GM23248 (cell line): ENCODE results near the gene SMYD3. TPM values are rescaled to one million over a fixed set of nuclear protein-coding genes. Genes with fewer than 3 reads are reported as not detected.

Source experiments
- DNase-seq: peaks from one replicate; pipeline ENCODE4 v3.0.0-alpha.2; 2015
- H2AFZ ChIP-seq: fragments of 200-600 bp; sonication (generic); 2 replicates; pipeline ENCODE4 v1.6.1; 2016; ENCODE audit warnings: antibody characterized with exemption
- H3F3A ChIP-seq: fragments of 200-600 bp; sonication (generic); 2 replicates; pipeline ENCODE4 v1.6.1; 2016; ENCODE audit warnings: mild to moderate bottlenecking, antibody characterized with exemption, mixed run types; ENCODE audit not compliant: insufficient read depth
- H3K27ac ChIP-seq: fragments of 200-600 bp; sonication (generic); 2 replicates; pipeline ENCODE4 v1.5.1; 2016; ENCODE audit warnings: mild to moderate bottlenecking
- H3K27me3 ChIP-seq: fragments of 200-600 bp; sonication (generic); replicated peaks from 2 replicates; pipeline ENCODE4 v1.6.1; 2016; ENCODE audit warnings: mild to moderate bottlenecking; ENCODE audit not compliant: insufficient read depth
- H3K36me3 ChIP-seq: fragments of 200-600 bp; sonication (generic); 2 replicates; pipeline ENCODE4 v1.6.1; 2016; ENCODE audit warnings: low read depth, mild to moderate bottlenecking
- H3K4me1 ChIP-seq: fragments of 200-600 bp; sonication (generic); 2 replicates; pipeline ENCODE4 v1.6.1; 2016; ENCODE audit warnings: mild to moderate bottlenecking; ENCODE audit not compliant: insufficient read depth
- H3K4me2 ChIP-seq: fragments of 200-600 bp; sonication (generic); one replicate; pipeline ENCODE4 v1.6.1; 2016; ENCODE audit warnings: mild to moderate bottlenecking; ENCODE audit not compliant: unreplicated experiment
- H3K4me3 ChIP-seq: fragments of 200-600 bp; sonication (generic); 2 replicates; pipeline ENCODE4 v1.5.1; 2016; ENCODE audit warnings: mild to moderate bottlenecking
- H3K79me2 ChIP-seq: fragments of 200-600 bp; sonication (generic); 2 replicates; pipeline ENCODE4 v1.6.1; 2016; ENCODE audit warnings: mild to moderate bottlenecking; ENCODE audit not compliant: insufficient read depth
- H3K9ac ChIP-seq: fragments of 200-600 bp; sonication (generic); 2 replicates; pipeline ENCODE4 v1.6.1; 2016; ENCODE audit warnings: mild to moderate bottlenecking
- H3K9me2 ChIP-seq: fragments of 200-600 bp; sonication (generic); 2 replicates; pipeline ENCODE4 v1.6.1; 2016; ENCODE audit warnings: mixed run types, mild to moderate bottlenecking, moderate library complexity; ENCODE audit not compliant: insufficient read depth
- H3K9me3 ChIP-seq: fragments of 200-600 bp; sonication (generic); one replicate; pipeline ENCODE4 v1.6.1; 2017; ENCODE audit warnings: low read depth
- H4K20me1 ChIP-seq: fragments of 200-600 bp; sonication (generic); 2 replicates; pipeline ENCODE4 v1.6.0; 2016; ENCODE audit not compliant: insufficient read depth
- EZH2 ChIP-seq: fragments of 200-600 bp; sonication (generic); IDR thresholded peaks from 2 replicates; pipeline ENCODE4 v1.6.1; 2018; ENCODE audit warnings: antibody characterized with exemption, mild to moderate bottlenecking; ENCODE audit not compliant: insufficient read depth, poor library complexity, severe bottlenecking
- EZH2phosphoT487 ChIP-seq: fragments of 200-600 bp; sonication (generic); IDR thresholded peaks from 2 replicates; pipeline ENCODE4 v1.6.1; 2018; ENCODE audit warnings: antibody characterized with exemption, moderate library complexity, mild to moderate bottlenecking, low read depth; ENCODE audit not compliant: insufficient read depth
- WGBS, 2 experiments: methylation state at CpG; one replicate each; pipeline ENCODE4 v1.1.6; 2015 to 2017; ENCODE audit warnings: low lambda C conversion rate in 2 of 2, low coverage in 1 of 2; ENCODE audit errors: missing lambda C conversion rate in 2 of 2; 5-methylcytosine and 5-hydroxymethylcytosine counted together
- in situ Hi-C: fragments of 300-500 bp; cut with MboI; formaldehyde crosslinking; loops from 2 replicates; pipeline ENCODE4 v1.15.0; 2020
- polyA plus RNA-seq: library from polyadenylated mRNA; unstranded; fragments of >200 nt; fragmentation: Nextera tagmentation; extraction: Ambion mirVana; gene quantifications from 2 replicates; pipeline ENCODE4 v1.2.1, GENCODE V29; 2016
- total RNA-seq: library from RNA; depleted of rRNA; stranded (reverse); fragments of >200 nt; shearing (Covaris generic); gene quantifications from 2 replicates; pipeline ENCODE4 v1.2.3, GENCODE V29; 2014

The SMYD3 gene
- total and polyA plus RNA-seq, 2 experiments from 2014 or later, result 32.1 to 44.8 TPM

DNA sequence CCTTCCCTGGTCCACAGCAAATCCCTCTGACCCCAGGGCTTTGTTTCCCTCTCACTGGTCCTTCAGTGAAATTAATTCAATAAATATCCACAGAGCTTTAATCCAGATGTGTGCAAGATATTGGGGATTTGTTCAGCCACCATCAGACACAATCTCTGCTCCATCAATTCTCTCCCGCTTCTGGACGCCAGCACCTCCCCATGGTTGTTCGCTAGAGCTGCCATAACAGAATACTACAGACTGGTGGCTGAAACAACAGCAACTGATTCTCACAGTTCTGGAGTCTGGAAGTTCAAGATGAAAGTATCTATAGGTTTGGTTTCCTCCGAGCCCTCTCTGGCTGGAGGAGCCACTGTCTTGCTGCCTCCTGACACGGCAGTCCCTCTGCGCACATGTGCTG is 303.9 kb downstream of the SMYD3 start:
- WGBS, 2 experiments, result 98 to 99% methylated on average over 6 of the region's 6 CpGs
- TF ChIP-seq EZH2phosphoT487, result no peak
- TF ChIP-seq EZH2, result no peak
- Histone ChIP-seq H3K36me3 (no peaks in the 10 kb centered on the region), H3K27me3 (no peaks in the 10 kb centered on the region), H3K4me3 (no peak overlapping the region), H3K9ac (no peak overlapping the region), H3K4me1 (no peaks in the 10 kb centered on the region), H3K9me2 (no peaks in the 10 kb centered on the region), H3K79me2 (no peaks in the 10 kb centered on the region), H3F3A (no peaks in the 10 kb centered on the region), H3K9me3 (no peaks in the 10 kb centered on the region), H3K4me2 (no peak overlapping the region), H2AFZ (no peak overlapping the region), H4K20me1 (no peaks in the 10 kb centered on the region), H3K27ac (no peak overlapping the region)
- in situ Hi-C loops, result no loop called here
- no peak for DNase-seq

DNA sequence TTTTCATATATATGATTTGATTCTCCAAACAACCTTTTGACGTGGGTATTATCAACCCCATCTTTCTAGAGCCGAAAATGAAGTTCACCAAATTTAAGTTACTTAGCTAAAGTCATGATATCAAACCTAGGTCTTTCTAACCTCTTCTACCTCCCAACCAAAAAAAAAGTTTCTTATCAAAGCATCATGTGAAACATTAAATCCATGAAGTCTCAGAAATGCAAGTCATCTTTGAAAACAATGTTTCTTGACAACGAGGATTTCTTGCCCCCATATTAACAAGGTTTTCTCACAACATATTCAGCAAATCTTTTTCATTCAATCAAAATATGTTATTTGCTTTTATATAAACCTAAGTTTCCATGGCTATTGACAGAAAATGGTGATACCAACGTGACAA is 306.3 kb downstream of the SMYD3 start:
- no peaks in the 10 kb centered on the region for H3F3A ChIP-seq
- 85 to 89% methylated on average over 4 of the region's 4 CpGs for WGBS, 2 experiments
- no peak overlapping the region for H3K9ac ChIP-seq
- H3K27ac ChIP-seq, result no peak overlapping the region
- no peaks in the 10 kb centered on the region for H3K36me3 ChIP-seq
- H2AFZ ChIP-seq, result no peak overlapping the region
- H3K4me1 ChIP-seq, result no peaks in the 10 kb centered on the region
- no peaks in the 10 kb centered on the region for H3K79me2 ChIP-seq
- no peaks in the 10 kb centered on the region for H3K9me3 ChIP-seq
- H3K9me2 ChIP-seq, result no peaks in the 10 kb centered on the region
- DNase-seq, result no peak
- in situ Hi-C loops, result no loop called here
- H3K4me2 ChIP-seq, result no peak overlapping the region
- H3K4me3 ChIP-seq, result no peak overlapping the region
- H3K27me3 ChIP-seq, result no peaks in the 10 kb centered on the region
- H4K20me1 ChIP-seq, result no peaks in the 10 kb centered on the region
- TF ChIP-seq EZH2 (no peak), EZH2phosphoT487 (no peak)

DNA sequence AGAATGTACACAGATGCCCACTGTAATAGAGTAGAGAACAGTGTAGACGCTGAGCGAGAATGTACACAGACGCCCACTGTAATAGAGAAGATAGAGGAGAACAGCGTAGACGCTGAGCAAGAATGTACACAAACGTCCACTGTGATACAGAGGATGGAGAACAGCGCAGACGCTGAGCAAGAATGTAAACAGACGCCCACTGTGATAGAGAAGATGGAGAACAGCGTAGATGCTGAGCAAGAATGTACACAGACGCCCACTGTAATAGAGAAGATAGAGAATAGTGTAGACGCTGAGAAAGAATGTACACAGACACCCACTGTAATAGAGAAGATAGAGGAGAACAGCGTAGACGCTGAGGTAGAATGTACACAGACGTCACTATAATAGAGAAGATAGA is 306.9 kb downstream of the SMYD3 start:
- WGBS, 2 experiments, result 95 to 97% methylated on average over 15 of the region's 15 CpGs
- H3K36me3 ChIP-seq, result no peaks in the 10 kb centered on the region
- in situ Hi-C loops, result no loop called here
- H3K27ac ChIP-seq, result no peak overlapping the region
- H3K9me2 ChIP-seq, result no peaks in the 10 kb centered on the region
- H3K79me2 ChIP-seq, result no peaks in the 10 kb centered on the region
- H3K4me3 ChIP-seq, result no peak overlapping the region
- H4K20me1 ChIP-seq, result no peaks in the 10 kb centered on the region
- H3K27me3 ChIP-seq, result no peaks in the 10 kb centered on the region
- no peak for DNase-seq
- H3F3A ChIP-seq, result no peaks in the 10 kb centered on the region
- H2AFZ ChIP-seq, result no peak overlapping the region
- no peaks in the 10 kb centered on the region for H3K9me3 ChIP-seq
- no peaks in the 10 kb centered on the region for H3K4me1 ChIP-seq
- TF ChIP-seq EZH2phosphoT487 (no peak), EZH2 (no peak)
- no peak overlapping the region for H3K9ac ChIP-seq
- no peak overlapping the region for H3K4me2 ChIP-seq

DNA sequence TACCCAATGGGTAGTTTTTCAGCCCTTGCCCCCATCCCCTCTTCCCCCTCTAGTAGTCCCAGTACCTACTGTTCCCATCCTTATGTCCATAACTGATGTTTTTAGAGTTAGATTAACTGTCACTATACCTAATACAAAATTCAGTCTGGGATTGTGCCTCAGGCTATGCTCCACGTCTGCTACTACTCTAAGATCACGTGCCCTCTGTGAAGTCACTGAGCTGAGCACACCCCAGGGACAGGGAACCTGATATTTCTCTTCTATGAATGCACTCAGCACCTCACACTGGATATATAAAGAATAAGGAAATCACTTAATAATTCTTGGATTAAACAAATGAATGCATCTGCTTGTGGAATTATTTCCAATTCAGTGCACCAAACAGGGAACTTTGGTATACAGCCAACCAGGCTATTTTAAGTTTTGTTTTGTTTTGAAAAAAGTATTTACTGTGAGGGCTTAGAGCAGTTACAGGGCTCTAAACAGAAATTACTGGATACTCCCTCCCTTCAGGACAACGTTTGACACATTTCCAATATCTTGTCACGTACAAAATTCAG is 307.9 kb downstream of the SMYD3 start:
- Histone ChIP-seq H4K20me1 (no peaks in the 10 kb centered on the region), H3K9ac (no peak overlapping the region), H2AFZ (no peak overlapping the region), H3K9me2 (no peaks in the 10 kb centered on the region), H3K79me2 (no peaks in the 10 kb centered on the region), H3K36me3 (no peaks in the 10 kb centered on the region), H3K4me3 (no peak overlapping the region), H3K4me2 (no peak overlapping the region), H3K9me3 (no peaks in the 10 kb centered on the region), H3K27ac (no peak overlapping the region), H3K27me3 (no peaks in the 10 kb centered on the region), H3F3A (no peaks in the 10 kb centered on the region), H3K4me1 (no peaks in the 10 kb centered on the region)
- in situ Hi-C loops, result no loop called here
- TF ChIP-seq EZH2phosphoT487 (no peak), EZH2 (no peak)
- DNase-seq, result peak; percentile 39
- 35 to 38% methylated on average over 4 of the region's 4 CpGs for WGBS, 2 experiments
